ENCODE results near the gene ZNF446. TPM values are rescaled to one million over a fixed set of nuclear protein-coding genes. Genes with fewer than 3 reads are reported as not detected.

ZNF446 gene
- polyA plus RNA-seq, 3 donors, result 2.0 to 6.2 (median 2.2) TPM

GRCh38 chr19:58473775-58474174 is 2.4 kb upstream of the ZNF446 start:
- Histone ChIP-seq H3K9ac (ENCODE audit: insufficient read depth, low read length, poor library complexity, severe bottlenecking) (no peak overlapping the region), H2AFZ (ENCODE audit: insufficient read depth, low read depth, low read length, poor library complexity, severe bottlenecking) (no peak overlapping the region), H3K9me3 (replicated peaks in 1 of 2; ENCODE audit: control insufficient read depth in 1 of 2, insufficient read depth in 1 of 2, low read length in 2 of 2) (no peaks in the 10 kb centered on the region), H3K36me3 (replicated peaks in 1 of 2; ENCODE audit: control insufficient read depth in 1 of 2, insufficient read depth in 2 of 2, low read length in 2 of 2) (peaks cover 31 to 34% of the 10 kb centered on the region in 2 donors), H3K4me1 (ENCODE audit: control insufficient read depth in 1 of 2, insufficient read depth in 2 of 2, low read length in 2 of 2) (peaks cover 14 to 21% of the 10 kb centered on the region in 2 donors), H3K4me2 (replicated peaks; ENCODE audit: extremely low read depth, low read length, poor library complexity, severe bottlenecking) (no peak overlapping the region), H4K20me1 (ENCODE audit: insufficient read depth, low read length) (no peaks in the 10 kb centered on the region), H3K27ac (ENCODE audit: low read depth in 1 of 2, low read length in 2 of 2) (no peak overlapping the region), H3K4me3 (replicated peaks in 1 of 3; ENCODE audit: low read depth in 2 of 3, low read length in 3 of 3) (no peak overlapping the region), H3K79me2 (ENCODE audit: insufficient read depth, low read length) (no peaks in the 10 kb centered on the region), H3K27me3 (ENCODE audit: control insufficient read depth in 2 of 2, insufficient read depth in 2 of 2, low read length in 2 of 2) (no peaks in the 10 kb centered on the region)
- peaks cover 0 to 8% (median 2%) of the 10 kb centered on the region in 3 donors for H3K27me3 Mint-ChIP-seq (ENCODE audit: low read depth in 3 of 3)
- H3K36me3 Mint-ChIP-seq, result peaks cover 33 to 38% of the 10 kb centered on the region in 2 donors
- no peak overlapping the region for H3K27ac Mint-ChIP-seq
- peaks cover 18% of the 10 kb centered on the region for H3K4me1 Mint-ChIP-seq
- no peak overlapping the region for H3K4me3 Mint-ChIP-seq
- no peak for DNase-seq
- no peak for TF ChIP-seq CTCF (IDR thresholded peaks at IDR 0.05)
- intact Hi-C loops (cut with micrococcal nuclease), result no loop called here
- H3K9me3 Mint-ChIP-seq, result peaks cover 0 to 3% (median 0%) of the 10 kb centered on the region in 7 donors

GRCh38 chr19:58474291-58474996 is 1.7 kb upstream of the ZNF446 start:
- H3K36me3 ChIP-seq (replicated peaks in 1 of 2; ENCODE audit: control insufficient read depth in 1 of 2, insufficient read depth in 2 of 2, low read length in 2 of 2), result peaks cover 28 to 29% of the 10 kb centered on the region in 2 donors

More at GRCh38 chr19:58474291-58474996, 1.7 kb upstream of the ZNF446 start:
- Mint-ChIP-seq H3K4me1 (peaks cover 17% of the 10 kb centered on the region), H3K4me3 (no peak overlapping the region), H3K27ac (peak overlapping the region in 5 of 7 donors; percentile 33 to 98 (median 73)), H3K27me3 (ENCODE audit: low read depth in 3 of 3) (peaks cover 2 to 6% (median 2%) of the 10 kb centered on the region in 3 donors), H3K36me3 (peaks cover 36 to 37% of the 10 kb centered on the region in 2 donors), H3K9me3 (peaks cover 0 to 3% (median 0%) of the 10 kb centered on the region in 7 donors)
- no peak overlapping the region for H3K27ac ChIP-seq (ENCODE audit: low read depth in 1 of 2, low read length in 2 of 2)
- WGBS (ENCODE audit: insufficient coverage), result 90% methylated on average over 10 of the region's 12 CpGs
- H4K20me1 ChIP-seq (ENCODE audit: insufficient read depth, low read length), result no peaks in the 10 kb centered on the region
- H3K4me1 ChIP-seq (ENCODE audit: control insufficient read depth in 1 of 2, insufficient read depth in 2 of 2, low read length in 2 of 2), result peaks cover 14 to 21% of the 10 kb centered on the region in 2 donors
- no peak overlapping the region for H3K4me3 ChIP-seq (replicated peaks in 1 of 3; ENCODE audit: low read depth in 2 of 3, low read length in 3 of 3)
- no peaks in the 10 kb centered on the region for H3K9me3 ChIP-seq (replicated peaks in 1 of 2; ENCODE audit: control insufficient read depth in 1 of 2, insufficient read depth in 1 of 2, low read length in 2 of 2)
- no peaks in the 10 kb centered on the region for H3K27me3 ChIP-seq (ENCODE audit: control insufficient read depth in 2 of 2, insufficient read depth in 2 of 2, low read length in 2 of 2)
- no peak overlapping the region for H3K4me2 ChIP-seq (replicated peaks; ENCODE audit: extremely low read depth, low read length, poor library complexity, severe bottlenecking)
- no peak for DNase-seq
- no peaks in the 10 kb centered on the region for H3K79me2 ChIP-seq (ENCODE audit: insufficient read depth, low read length)
- H3K9ac ChIP-seq (ENCODE audit: insufficient read depth, low read length, poor library complexity, severe bottlenecking), result no peak overlapping the region
- TF ChIP-seq CTCF (IDR thresholded peaks at IDR 0.05), result no peak
- intact Hi-C loops (cut with micrococcal nuclease), result no loop called here
- H2AFZ ChIP-seq (ENCODE audit: insufficient read depth, low read depth, low read length, poor library complexity, severe bottlenecking), result no peak overlapping the region

Measured in CD14-positive monocyte (primary cell).